UCSD-AML1 (cell line): ENCODE results near the gene TM7SF2.
A peak's percentile ranks its signal among the peaks of the same experiment; 100 is the strongest.

Experiments
- DNase-seq: peaks from one replicate; lab custom pipeline; 2025; ENCODE audit not compliant: unreplicated experiment; lab: John Stamatoyannopoulos, UW

TM7SF2 gene

GRCh38 chr11:65089621-65090020, 22.1 kb upstream of the TM7SF2 start:
- DNase-seq, result no peak

DNA sequence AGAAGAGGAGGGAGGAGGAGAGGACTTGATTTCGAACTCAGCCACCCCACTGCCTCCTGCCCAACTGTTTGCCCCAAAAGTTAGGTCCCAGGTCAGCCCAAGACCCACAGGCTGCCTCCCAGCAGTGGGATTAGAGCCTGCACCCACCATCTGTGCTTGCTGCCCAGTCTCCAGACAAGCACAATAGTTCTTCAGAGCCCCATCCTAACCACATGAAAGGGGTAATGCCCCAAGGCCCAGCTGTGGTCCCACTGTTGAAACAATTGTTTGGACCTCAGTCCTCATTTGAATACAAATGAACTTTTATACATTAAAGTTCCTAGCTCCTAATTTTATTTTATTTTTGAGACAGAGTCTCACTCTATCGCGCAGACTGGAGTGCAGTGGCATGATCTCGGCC, 21.0 kb upstream of the TM7SF2 start:
- no peak for DNase-seq

DNA sequence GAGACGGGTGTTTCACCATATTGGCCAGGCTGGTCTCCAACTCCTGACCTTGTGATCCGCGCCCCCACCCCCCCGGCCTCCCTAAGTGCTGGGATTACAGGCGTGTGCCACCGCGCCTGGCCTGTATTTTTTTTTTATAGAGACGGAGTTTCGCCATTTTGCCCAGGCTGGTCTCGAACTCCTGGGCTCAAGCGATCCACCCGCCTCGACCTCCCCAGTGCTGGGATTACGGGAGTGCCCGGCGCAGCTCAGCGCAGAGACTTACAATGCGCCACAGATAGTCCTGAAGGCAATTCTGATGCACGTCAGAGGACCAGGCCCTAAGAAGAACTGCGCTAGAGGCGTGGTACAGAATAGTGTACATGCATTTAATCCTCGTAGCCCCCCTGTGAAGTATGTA, 16.2 kb upstream of the TM7SF2 start:
- DNase-seq, result no peak

GRCh38 chr11:65095974-65096806, 15.5 kb upstream of the TM7SF2 start, which contains the start of gene VPS51:
Gene VPS51, plus strand, starts transcription at chr11:65096214. Its CDS starts 37 bp downstream, at chr11:65096251.
- peak; percentile 84 for DNase-seq

DNA sequence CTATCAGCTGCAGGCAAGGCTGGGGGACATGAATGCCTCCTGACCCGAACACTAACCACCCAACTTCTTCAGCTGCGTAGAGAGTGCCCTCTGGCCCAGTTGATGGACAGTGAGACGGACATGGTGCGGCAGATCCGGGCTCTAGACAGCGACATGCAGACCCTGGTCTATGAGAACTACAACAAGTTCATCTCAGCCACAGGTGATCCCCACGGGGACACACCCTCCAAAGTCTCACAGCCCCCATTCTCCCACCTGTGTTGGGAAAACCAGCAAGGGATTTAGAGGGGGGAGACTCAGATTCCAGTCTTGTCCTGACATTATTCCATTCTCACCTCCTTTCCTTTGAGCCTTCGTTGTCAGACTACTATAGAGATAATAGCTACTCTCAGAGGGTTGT, 14.7 kb upstream of the TM7SF2 start:
- no peak for DNase-seq

DNA sequence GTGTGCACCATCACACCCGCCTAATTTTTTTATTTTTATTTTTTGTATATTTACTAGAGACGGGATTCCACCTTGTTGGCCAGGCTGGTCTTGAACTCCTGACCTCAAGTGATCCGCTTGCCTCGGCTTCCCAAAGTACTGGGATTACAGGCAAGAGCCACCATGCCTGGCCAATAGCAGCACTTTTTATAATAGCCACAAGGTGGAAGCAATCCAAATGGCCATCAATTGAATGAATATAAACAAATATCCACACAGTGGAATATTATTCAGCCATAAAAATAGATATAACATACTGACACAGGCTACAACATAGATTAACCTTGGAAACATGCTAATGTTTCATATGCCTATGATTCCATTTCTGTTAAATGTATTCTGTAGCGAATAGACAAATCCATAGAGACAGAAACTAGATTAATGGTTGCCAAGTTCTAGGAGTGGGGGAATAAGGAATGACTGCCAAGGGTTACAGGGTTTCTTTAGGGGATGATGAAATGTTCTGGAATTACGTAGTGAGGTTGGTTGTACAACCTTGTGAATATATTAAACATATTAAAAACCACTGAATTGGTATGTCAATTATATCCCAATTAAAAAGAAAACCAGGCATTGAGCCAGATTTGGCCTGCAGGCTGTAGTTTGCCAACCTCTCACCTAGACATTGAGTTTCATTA, 10.9 kb upstream of the TM7SF2 start:
- DNase-seq, result no peak

GRCh38 chr11:65102142-65103095, 9.3 kb upstream of the TM7SF2 start:
- no peak for DNase-seq

GRCh38 chr11:65103476-65103875, 8.2 kb upstream of the TM7SF2 start:
- no peak for DNase-seq

DNA sequence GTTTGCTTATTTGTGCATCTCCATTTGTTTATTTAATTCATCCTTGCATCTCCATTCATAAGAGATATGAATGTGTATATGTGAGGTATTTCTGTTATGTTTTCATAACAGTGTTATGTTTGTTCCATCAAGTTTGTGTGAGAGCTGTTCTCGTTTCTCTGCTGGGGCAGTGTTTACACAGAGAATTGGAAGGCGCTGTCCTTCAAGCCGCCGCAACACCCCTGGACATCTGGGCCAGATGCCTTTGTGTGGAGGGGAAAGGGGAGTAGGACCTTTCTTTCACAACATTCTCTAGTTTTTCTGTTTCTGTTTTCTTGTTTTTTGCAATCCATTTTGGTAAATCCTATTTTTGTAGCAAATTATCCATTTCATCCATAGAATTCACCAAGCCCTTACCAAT, 7.0 kb upstream of the TM7SF2 start:
- no peak for DNase-seq

GRCh38 chr11:65107078-65107477, 4.6 kb upstream of the TM7SF2 start:
- no peak for DNase-seq

DNA sequence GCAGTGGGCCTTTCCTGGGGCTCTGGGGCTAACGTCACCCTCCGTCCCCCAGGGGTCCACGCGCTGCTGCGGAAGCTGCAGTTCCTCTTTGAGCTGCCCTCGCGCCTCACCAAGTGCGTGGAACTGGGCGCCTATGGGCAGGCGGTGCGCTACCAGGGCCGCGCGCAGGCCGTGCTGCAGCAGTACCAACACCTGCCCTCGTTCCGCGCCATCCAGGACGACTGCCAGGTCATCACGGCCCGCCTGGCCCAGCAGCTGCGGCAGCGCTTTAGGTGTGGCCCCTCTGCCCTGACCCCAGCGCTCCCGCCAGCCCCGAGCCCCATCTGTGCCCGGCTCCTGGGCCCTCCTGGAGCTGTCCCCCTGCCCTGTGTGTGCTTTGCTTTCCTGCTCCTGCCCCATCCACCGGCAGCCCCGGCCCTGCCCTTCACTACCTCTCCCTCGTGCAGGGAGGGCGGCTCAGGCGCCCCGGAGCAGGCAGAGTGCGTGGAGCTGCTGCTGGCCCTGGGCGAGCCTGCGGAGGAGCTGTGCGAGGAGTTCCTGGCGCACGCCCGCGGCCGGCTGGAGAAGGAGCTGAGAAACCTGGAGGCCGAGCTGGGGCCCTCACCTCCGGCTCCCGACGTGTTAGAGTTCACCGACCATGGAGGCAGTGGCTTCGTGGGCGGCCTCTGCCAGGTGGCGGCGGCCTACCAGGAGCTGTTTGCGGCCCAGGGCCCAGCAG, 3.8 kb upstream of the TM7SF2 start:
- DNase-seq, result no peak

GRCh38 chr11:65108469-65109123, 3.1 kb upstream of the TM7SF2 start:
- no peak for DNase-seq

DNA sequence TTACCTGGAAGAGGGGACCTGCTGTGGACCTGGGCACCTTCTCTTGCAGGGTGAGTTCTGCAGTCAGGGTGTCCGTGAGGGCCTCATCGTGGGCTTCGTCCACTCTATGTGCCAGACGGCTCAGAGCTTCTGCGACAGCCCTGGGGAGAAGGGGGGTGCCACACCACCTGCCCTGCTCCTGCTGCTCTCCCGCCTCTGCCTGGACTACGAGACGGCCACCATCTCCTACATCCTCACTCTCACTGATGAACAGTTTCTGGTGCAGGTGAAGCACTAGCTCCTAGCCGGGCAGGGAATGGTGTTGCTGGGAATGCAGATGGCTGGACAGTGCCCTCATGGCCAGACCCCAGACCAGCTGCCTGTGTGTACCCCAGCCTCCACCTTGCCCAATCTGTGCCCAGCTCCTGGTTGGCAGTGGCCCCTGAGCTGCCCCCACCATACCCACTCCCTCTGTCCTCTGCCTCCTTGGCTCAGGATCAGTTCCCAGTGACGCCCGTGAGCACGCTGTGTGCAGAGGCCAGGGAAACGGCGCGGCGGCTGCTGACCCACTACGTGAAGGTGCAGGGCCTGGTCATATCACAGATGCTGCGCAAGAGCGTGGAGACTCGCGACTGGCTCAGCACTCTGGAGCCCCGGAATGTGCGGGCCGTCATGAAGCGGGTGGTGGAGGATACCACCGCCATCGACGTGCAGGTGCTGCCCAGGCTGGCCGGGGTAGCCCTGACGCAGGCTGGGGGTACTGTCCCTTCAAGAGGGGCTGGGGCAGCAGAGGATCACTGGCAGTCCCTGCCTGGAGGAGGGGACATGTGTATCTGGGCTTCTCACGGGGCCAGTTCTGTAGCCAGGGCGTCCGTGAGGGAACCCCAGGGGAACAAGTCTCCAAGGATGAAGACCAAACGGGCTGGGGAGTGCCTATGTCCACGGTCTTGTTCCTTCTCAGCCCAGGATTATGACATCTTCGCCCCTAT, 2.2 kb upstream of the TM7SF2 start:
- DNase-seq, result no peak

- DNase-seq, result peak; percentile 85
Measured at GRCh38 chr11:65110354-65110861, 1.3 kb upstream of the TM7SF2 start.

- no peak for DNase-seq
Measured at GRCh38 chr11:65111159-65111743, 421 bp upstream of the TM7SF2 start.

DNA sequence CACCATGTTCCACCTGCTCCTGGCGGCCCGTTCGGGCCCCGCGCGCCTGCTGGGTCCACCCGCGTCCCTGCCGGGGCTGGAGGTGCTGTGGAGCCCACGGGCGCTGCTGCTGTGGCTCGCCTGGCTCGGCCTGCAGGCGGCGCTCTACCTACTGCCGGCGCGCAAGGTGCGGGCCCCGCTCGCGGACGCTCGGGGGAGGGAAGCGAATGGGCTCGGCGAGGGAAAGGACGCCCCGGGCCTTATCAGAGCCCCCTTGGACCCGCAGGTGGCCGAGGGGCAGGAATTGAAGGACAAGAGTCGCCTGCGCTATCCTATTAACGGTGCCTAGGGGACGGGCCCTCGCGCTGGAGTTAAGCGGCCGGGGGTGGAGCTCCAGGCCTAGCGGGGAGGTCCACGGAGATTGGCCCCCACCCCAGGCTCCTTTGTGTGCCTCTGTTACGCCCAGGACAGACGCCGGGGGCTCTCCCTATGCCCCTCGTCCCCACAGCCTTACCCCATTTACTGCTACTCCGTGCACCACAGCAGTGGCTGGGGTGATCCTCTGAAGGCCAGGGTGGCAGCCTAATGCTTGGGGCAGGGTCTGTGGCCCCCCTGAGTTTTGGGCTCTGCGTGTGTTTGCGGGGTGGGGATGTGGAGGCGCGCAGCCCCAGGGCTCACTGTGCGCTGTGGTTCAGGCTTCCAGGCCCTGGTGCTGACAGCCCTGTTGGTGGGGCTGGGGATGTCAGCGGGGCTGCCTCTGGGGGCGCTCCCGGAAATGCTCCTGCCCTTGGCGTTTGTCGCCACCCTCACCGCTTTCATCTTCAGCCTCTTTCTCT, 1.1 kb downstream of the TM7SF2 start:
- DNase-seq, result peak; percentile 77

DNA sequence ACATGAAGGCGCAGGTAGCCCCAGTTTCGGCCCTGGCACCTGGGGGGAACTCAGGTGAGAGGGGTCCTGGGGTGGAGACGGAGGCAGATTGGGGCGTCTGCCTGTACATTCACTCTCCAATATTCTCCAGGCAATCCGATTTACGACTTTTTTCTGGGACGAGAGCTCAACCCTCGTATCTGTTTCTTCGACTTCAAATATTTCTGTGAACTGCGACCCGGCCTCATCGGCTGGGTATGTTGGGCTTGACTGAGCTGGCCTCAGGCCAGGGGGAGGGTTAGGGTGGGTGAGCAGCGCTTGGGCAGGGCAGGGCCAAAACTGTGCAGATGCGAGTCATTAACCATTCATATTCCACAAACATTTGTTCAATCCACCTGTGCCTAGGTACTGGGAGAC, 1.7 kb downstream of the TM7SF2 start:
- DNase-seq, result no peak

DNA sequence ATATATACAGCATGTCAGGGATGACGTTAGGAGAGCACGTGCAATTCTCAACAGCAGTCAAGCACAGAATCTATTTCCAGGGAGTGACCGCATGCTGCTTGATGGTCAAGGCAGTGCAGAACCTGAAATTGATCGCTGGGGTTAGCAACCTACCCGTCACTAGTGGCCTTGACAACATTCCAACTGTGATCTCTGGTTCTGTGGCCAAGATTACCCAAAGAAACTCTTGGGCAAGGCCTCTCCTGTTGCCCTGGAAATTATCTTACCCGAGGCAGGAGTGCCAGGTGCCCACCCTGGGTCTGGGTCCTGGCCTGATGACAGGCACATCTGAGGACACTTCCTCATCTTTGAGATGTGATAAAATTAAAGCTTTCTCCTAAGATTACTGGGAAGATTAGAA, 2.2 kb downstream of the TM7SF2 start:
- no peak for DNase-seq
